ENCODE measurements around the gene GPS1.

The GPS1 gene

GRCh38 chr17:82051776-82052637 is at the start of gene GPS1, which contains the start of gene RFNG:
GPS1 (plus strand) TSS chr17:82051898; CDS start chr17:82051932, 34 bp downstream.
RFNG (minus strand) TSS chr17:82051811; CDS start chr17:82051766, 45 bp downstream.
- Histone ChIP-seq H4K20me1 (ENCODE audit: low read depth, low read length) (no peaks in the 10 kb centered on the region), H3K27me3 (ENCODE audit: low read length) (no peaks in the 10 kb centered on the region), H3K27ac (ENCODE audit: low read depth, low read length) (no peak within 1 kb of the TSS), H3K9me3 (ENCODE audit: insufficient read depth, low read length) (no peaks in the 10 kb centered on the region), H2AFZ (ENCODE audit: low read depth, low read length, severe bottlenecking) (no peak within 1 kb of the TSS), H3K9me2 (replicated peaks; ENCODE audit: insufficient read depth, low read length) (no peaks in the 10 kb centered on the region), H3K4me3 (ENCODE audit: insufficient read depth, low read length, poor library complexity, severe bottlenecking) (peak within 1 kb of the TSS; percentile 96), H3F3A (ENCODE audit: insufficient read depth) (no peaks in the 10 kb centered on the region), H3K36me3 (ENCODE audit: low read length) (no peaks in the 10 kb centered on the region), H3K9ac (ENCODE audit: low read length) (peak within 1 kb of the TSS; percentile 71), H3K79me2 (ENCODE audit: insufficient read depth, low read length) (peaks cover 10% of the 10 kb centered on the region), H3K4me2 (ENCODE audit: low read depth, low read length, poor library complexity, severe bottlenecking) (peak within 1 kb of the TSS; percentile 67)
- TF ChIP-seq EZH2phosphoT487 (conservative IDR thresholded peaks at IDR 0.05; ENCODE audit: low read length) (no peak), CTCF (IDR thresholded peaks at IDR 0.05; ENCODE audit: insufficient read depth, low read length, poor library complexity, severe bottlenecking) (no peak)

GRCh38 chr17:82003411-82004381 is 48.0 kb upstream of the GPS1 start:
- no peak overlapping the region for H3K27ac ChIP-seq (ENCODE audit: low read depth, low read length)
- H3F3A ChIP-seq (ENCODE audit: insufficient read depth): no peaks in the 10 kb centered on the region
- no peak overlapping the region for H3K4me3 ChIP-seq (ENCODE audit: insufficient read depth, low read length, poor library complexity, severe bottlenecking)
- H3K4me2 ChIP-seq (ENCODE audit: low read depth, low read length, poor library complexity, severe bottlenecking): no peak overlapping the region
- H2AFZ ChIP-seq (ENCODE audit: low read depth, low read length, severe bottlenecking): no peak overlapping the region
- no peaks in the 10 kb centered on the region for H3K27me3 ChIP-seq (ENCODE audit: low read length)
- H3K36me3 ChIP-seq (ENCODE audit: low read length): no peaks in the 10 kb centered on the region
- H4K20me1 ChIP-seq (ENCODE audit: low read depth, low read length): no peaks in the 10 kb centered on the region
- no peaks in the 10 kb centered on the region for H3K9me3 ChIP-seq (ENCODE audit: insufficient read depth, low read length)
- TF ChIP-seq CTCF (IDR thresholded peaks at IDR 0.05; ENCODE audit: insufficient read depth, low read length, poor library complexity, severe bottlenecking) (no peak), EZH2phosphoT487 (conservative IDR thresholded peaks at IDR 0.05; ENCODE audit: low read length) (no peak)
- no peak overlapping the region for H3K9ac ChIP-seq (ENCODE audit: low read length)
- H3K79me2 ChIP-seq (ENCODE audit: insufficient read depth, low read length): no peaks in the 10 kb centered on the region
- H3K9me2 ChIP-seq (replicated peaks; ENCODE audit: insufficient read depth, low read length): no peaks in the 10 kb centered on the region

- no peak overlapping the region for H3K4me2 ChIP-seq (ENCODE audit: low read depth, low read length, poor library complexity, severe bottlenecking)
Measured at GRCh38 chr17:82004517-82005455, 46.9 kb upstream of the GPS1 start.

More at GRCh38 chr17:82004517-82005455, 46.9 kb upstream of the GPS1 start:
- no peak overlapping the region for H2AFZ ChIP-seq (ENCODE audit: low read depth, low read length, severe bottlenecking)
- H3K27me3 ChIP-seq (ENCODE audit: low read length): no peaks in the 10 kb centered on the region
- TF ChIP-seq EZH2phosphoT487 (conservative IDR thresholded peaks at IDR 0.05; ENCODE audit: low read length) (no peak), CTCF (IDR thresholded peaks at IDR 0.05; ENCODE audit: insufficient read depth, low read length, poor library complexity, severe bottlenecking) (no peak)
- no peak overlapping the region for H3K27ac ChIP-seq (ENCODE audit: low read depth, low read length)
- no peaks in the 10 kb centered on the region for H3K79me2 ChIP-seq (ENCODE audit: insufficient read depth, low read length)
- H3K36me3 ChIP-seq (ENCODE audit: low read length): no peaks in the 10 kb centered on the region
- no peak overlapping the region for H3K4me3 ChIP-seq (ENCODE audit: insufficient read depth, low read length, poor library complexity, severe bottlenecking)
- H3K9ac ChIP-seq (ENCODE audit: low read length): no peak overlapping the region
- H3K9me3 ChIP-seq (ENCODE audit: insufficient read depth, low read length): no peaks in the 10 kb centered on the region
- no peaks in the 10 kb centered on the region for H4K20me1 ChIP-seq (ENCODE audit: low read depth, low read length)
- H3F3A ChIP-seq (ENCODE audit: insufficient read depth): no peaks in the 10 kb centered on the region
- no peaks in the 10 kb centered on the region for H3K9me2 ChIP-seq (replicated peaks; ENCODE audit: insufficient read depth, low read length)
